DND-41 (cell line): Measurements from ENCODE around the gene SPTA1.

Experiments used
- ATAC-seq: fragments of 200-7000 bp; cut with Tn5 transposase; 3 replicates; pipeline ENCODE4 v1.9.1; 2021; ENCODE audit warnings: low read depth; ENCODE audit not compliant: insufficient read depth
- DNase-seq: peaks from one replicate; pipeline ENCODE4 v3.0.0-alpha.2; 2020
- H2AFZ ChIP-seq: 2 replicates; pipeline ENCODE4 v1.6.0; 2012; ENCODE audit warnings: low read depth, low read length
- H3K27ac ChIP-seq: 2 replicates; pipeline ENCODE4 v1.5.1; 2012; ENCODE audit warnings: low read length, inconsistent platforms
- H3K27me3 ChIP-seq: fragments of 200-600 bp; sonication (generic); 2 replicates; pipeline ENCODE4 v1.6.0; 2012; ENCODE audit warnings: low read length, mild to moderate bottlenecking, inconsistent platforms; ENCODE audit not compliant: insufficient read depth, poor library complexity
- H3K36me3 ChIP-seq: 2 replicates; pipeline ENCODE4 v1.5.1; 2012; ENCODE audit warnings: low read length, inconsistent platforms; ENCODE audit not compliant: insufficient read depth
- H3K4me1 ChIP-seq: 2 replicates; pipeline ENCODE4 v1.5.1; 2012; ENCODE audit warnings: mild to moderate bottlenecking, low read length; ENCODE audit not compliant: insufficient read depth
- H3K4me2 ChIP-seq: 2 replicates; pipeline ENCODE4 v1.6.0; 2012; ENCODE audit warnings: mild to moderate bottlenecking, moderate library complexity, low read length, inconsistent platforms; ENCODE audit not compliant: insufficient read depth
- H3K4me3 ChIP-seq, 2 experiments: fragments of 200-600 bp in 1 of 2; shearing (Covaris generic) in 1 of 2; 2 replicates each; pipeline ENCODE4 v1.5.1; 2012 to 2016; ENCODE audit warnings: inconsistent platforms in 2 of 2, low read length in 2 of 2, mild to moderate bottlenecking in 2 of 2, low read depth in 1 of 2, moderate library complexity in 1 of 2
- H3K79me2 ChIP-seq: 2 replicates; pipeline ENCODE4 v1.6.0; 2012; ENCODE audit warnings: low read length, inconsistent platforms; ENCODE audit not compliant: insufficient read depth
- H3K9ac ChIP-seq: 2 replicates; pipeline ENCODE4 v1.6.0; 2012; ENCODE audit warnings: low read depth, mild to moderate bottlenecking, inconsistent platforms, low read length, moderate library complexity
- H3K9me3 ChIP-seq: 2 replicates; pipeline ENCODE4 v1.5.1; 2012; ENCODE audit warnings: low read length, moderate library complexity, mild to moderate bottlenecking, inconsistent platforms; ENCODE audit not compliant: insufficient read depth, severe bottlenecking
- H4K20me1 ChIP-seq: 2 replicates; pipeline ENCODE4 v1.6.0; 2012; ENCODE audit warnings: low read length; ENCODE audit not compliant: insufficient read depth
- CTCF ChIP-seq: IDR thresholded peaks from 2 replicates; pipeline ENCODE4 v1.5.1; 2012; ENCODE audit warnings: borderline replicate concordance, low read length, moderate library complexity, mild to moderate bottlenecking; ENCODE audit not compliant: poor library complexity, severe bottlenecking; ENCODE audit errors: extremely low read depth
- EZH2 ChIP-seq: IDR thresholded peaks from 3 replicates; pipeline ENCODE4 v1.6.1; 2012; ENCODE audit warnings: borderline replicate concordance, low read depth, mild to moderate bottlenecking, moderate library complexity, low read length, inconsistent platforms; ENCODE audit not compliant: severe bottlenecking

SPTA1 gene

GRCh38 chr1:158716335-158716734 is 29.8 kb upstream of the SPTA1 start:
- H3K27ac ChIP-seq = no peak overlapping the region
- no peak overlapping the region for H2AFZ ChIP-seq
- H3K4me1 ChIP-seq = no peaks in the 10 kb centered on the region
- H3K36me3 ChIP-seq = no peaks in the 10 kb centered on the region
- H3K79me2 ChIP-seq = no peaks in the 10 kb centered on the region
- no peak overlapping the region for H3K4me3 ChIP-seq
- TF ChIP-seq EZH2 (no peak), CTCF (no peak)
- H3K4me2 ChIP-seq = no peak overlapping the region
- H3K9ac ChIP-seq = no peak overlapping the region
- ATAC-seq = no peak
- no peak for DNase-seq
- H4K20me1 ChIP-seq = no peaks in the 10 kb centered on the region
- peaks cover 20% of the 10 kb centered on the region for H3K27me3 ChIP-seq
- no peaks in the 10 kb centered on the region for H3K9me3 ChIP-seq

GRCh38 chr1:158714754-158715153 is 28.2 kb upstream of the SPTA1 start:
- H3K9me3 ChIP-seq = no peaks in the 10 kb centered on the region

GRCh38 chr1:158711098-158711497 is 24.6 kb upstream of the SPTA1 start:
- no peak overlapping the region for H3K9ac ChIP-seq
- H3K27ac ChIP-seq = no peak overlapping the region
- no peak overlapping the region for H3K4me3 ChIP-seq
- H3K27me3 ChIP-seq = peaks cover 21% of the 10 kb centered on the region
- no peak overlapping the region for H3K4me2 ChIP-seq
- no peaks in the 10 kb centered on the region for H3K79me2 ChIP-seq
- H3K36me3 ChIP-seq = no peaks in the 10 kb centered on the region
- H3K9me3 ChIP-seq = no peaks in the 10 kb centered on the region
- TF ChIP-seq CTCF (no peak), EZH2 (no peak)
- H4K20me1 ChIP-seq = no peaks in the 10 kb centered on the region
- no peak for DNase-seq
- no peaks in the 10 kb centered on the region for H3K4me1 ChIP-seq
- ATAC-seq = no peak
- no peak overlapping the region for H2AFZ ChIP-seq

More at GRCh38 chr1:158714754-158715153, 28.2 kb upstream of the SPTA1 start:
- Histone ChIP-seq H3K36me3 (no peaks in the 10 kb centered on the region), H4K20me1 (no peaks in the 10 kb centered on the region), H3K4me1 (no peaks in the 10 kb centered on the region), H3K4me2 (no peak overlapping the region), H2AFZ (no peak overlapping the region), H3K9ac (no peak overlapping the region), H3K27me3 (peaks cover 20% of the 10 kb centered on the region), H3K4me3 (no peak overlapping the region), H3K27ac (no peak overlapping the region), H3K79me2 (no peaks in the 10 kb centered on the region)
- TF ChIP-seq EZH2 (no peak), CTCF (no peak)
- no peak for DNase-seq
- no peak for ATAC-seq

GRCh38 chr1:158706096-158706495 is 19.6 kb upstream of the SPTA1 start:
- H2AFZ ChIP-seq = no peak overlapping the region
- H3K9ac ChIP-seq = no peak overlapping the region
- peaks cover 11% of the 10 kb centered on the region for H3K27me3 ChIP-seq
- TF ChIP-seq EZH2 (no peak), CTCF (no peak)
- ATAC-seq (no peak), DNase-seq (no peak)
- no peaks in the 10 kb centered on the region for H3K9me3 ChIP-seq
- no peaks in the 10 kb centered on the region for H3K4me1 ChIP-seq
- H4K20me1 ChIP-seq = no peaks in the 10 kb centered on the region
- H3K79me2 ChIP-seq = no peaks in the 10 kb centered on the region
- H3K4me3 ChIP-seq = no peak overlapping the region
- no peaks in the 10 kb centered on the region for H3K36me3 ChIP-seq
- H3K4me2 ChIP-seq = no peak overlapping the region
- H3K27ac ChIP-seq = no peak overlapping the region
